Fibroblast of lung (primary cell): ENCODE measurements around the gene GDAP2. TPM values are rescaled to one million over a fixed set of nuclear protein-coding genes. Genes with fewer than 3 reads are reported as not detected.

Source experiments
- DNase-seq, 2 donors: peaks; one replicate each; pipeline versions ENCODE4 v3.0.0 to v3.0.0-alpha.2; 2010; ENCODE audit warnings: low read depth in 2 of 2
- H2AFZ ChIP-seq: 2 replicates; pipeline ENCODE4 v1.5.1; 2012; ENCODE audit warnings: low read length, control low read depth, inconsistent platforms
- H3K27ac ChIP-seq: 2 replicates; pipeline ENCODE4 v1.5.1; 2011; ENCODE audit warnings: low read length, control low read depth; ENCODE audit not compliant: insufficient read depth
- H3K27me3 ChIP-seq: 2 replicates; pipeline ENCODE4 v1.5.1; 2011; ENCODE audit warnings: mild to moderate bottlenecking, low read length; ENCODE audit not compliant: control insufficient read depth, insufficient read depth
- H3K36me3 ChIP-seq: 2 replicates; pipeline ENCODE4 v1.5.1; 2011; ENCODE audit warnings: low read length; ENCODE audit not compliant: control insufficient read depth, insufficient read depth
- H3K4me1 ChIP-seq: 2 replicates; pipeline ENCODE4 v1.5.1; 2011; ENCODE audit warnings: low read length; ENCODE audit not compliant: control insufficient read depth, insufficient read depth; ENCODE audit errors: extremely low read depth
- H3K4me2 ChIP-seq: 2 replicates; pipeline ENCODE4 v1.5.1; 2011; ENCODE audit warnings: low read length, control low read depth; ENCODE audit not compliant: insufficient read depth; ENCODE audit errors: extremely low read depth
- H3K4me3 ChIP-seq, 4 experiments: fragments of 200-600 bp in 1 of 4; sonication (generic) in 1 of 4; replicated peaks in 1 of 4; 2 replicates each; pipeline ENCODE4 v1.5.1; 2011 to 2016; ENCODE audit warnings: low read length in 4 of 4, low read depth in 3 of 4, mild to moderate bottlenecking in 3 of 4, control low read depth in 2 of 4, inconsistent platforms in 1 of 4, mixed read lengths in 1 of 4; ENCODE audit not compliant: insufficient read depth in 1 of 4; ENCODE audit errors: control extremely low read depth in 1 of 4
- H3K79me2 ChIP-seq: 2 replicates; pipeline ENCODE4 v1.5.1; 2012; ENCODE audit warnings: mild to moderate bottlenecking, low read length, inconsistent platforms; ENCODE audit not compliant: control insufficient read depth, insufficient read depth
- H3K9ac ChIP-seq: 2 replicates; pipeline ENCODE4 v1.5.1; 2011; ENCODE audit warnings: mild to moderate bottlenecking, low read length, control low read depth; ENCODE audit not compliant: insufficient read depth
- H3K9me3 ChIP-seq: 2 replicates; pipeline ENCODE4 v1.5.1; 2012; ENCODE audit warnings: low read depth, low read length; ENCODE audit not compliant: control insufficient read depth, insufficient read depth
- H4K20me1 ChIP-seq: 2 replicates; pipeline ENCODE4 v1.5.1; 2011; ENCODE audit warnings: low read length; ENCODE audit not compliant: control insufficient read depth, insufficient read depth; ENCODE audit errors: extremely low read depth
- CTCF ChIP-seq, 2 donors: IDR thresholded peaks in 1 of 2; conservative IDR thresholded peaks in 1 of 2; 1 replicate in 1 of 2; 2 replicates in 1 of 2; pipeline ENCODE4 v1.5.1; 2011 to 2012; ENCODE audit warnings: low read length in 2 of 2, control low read depth in 1 of 2, inconsistent platforms in 1 of 2, low read depth in 1 of 2, mild to moderate bottlenecking in 1 of 2
- EZH2 ChIP-seq: IDR thresholded peaks from 2 replicates; pipeline ENCODE4 v1.5.1; 2012; ENCODE audit warnings: low read length, control low read depth, mild to moderate bottlenecking; ENCODE audit errors: missing control alignments
- polyA plus RNA-seq, 2 donors: library from polyadenylated mRNA; depleted of rRNA in 1 of 2; stranded (reverse) in 1 of 2; unstranded in 1 of 2; fragments of >200 nt; gene quantifications; 2 replicates each; pipeline ENCODE4 v1.2.1, GENCODE V29; 2011 to 2012; ENCODE audit warnings: missing spikeins in 1 of 2
- total RNA-seq: library from RNA; depleted of rRNA; stranded (reverse); fragments of >200 nt; gene quantifications from 2 replicates; pipeline ENCODE4 v1.2.1, GENCODE V29; 2014

The GDAP2 gene
- total and polyA plus RNA-seq, 2 donors (not counting 1 experiment from before 2014, with no cell fraction given) = 16.2 to 29.7 TPM

DNA sequence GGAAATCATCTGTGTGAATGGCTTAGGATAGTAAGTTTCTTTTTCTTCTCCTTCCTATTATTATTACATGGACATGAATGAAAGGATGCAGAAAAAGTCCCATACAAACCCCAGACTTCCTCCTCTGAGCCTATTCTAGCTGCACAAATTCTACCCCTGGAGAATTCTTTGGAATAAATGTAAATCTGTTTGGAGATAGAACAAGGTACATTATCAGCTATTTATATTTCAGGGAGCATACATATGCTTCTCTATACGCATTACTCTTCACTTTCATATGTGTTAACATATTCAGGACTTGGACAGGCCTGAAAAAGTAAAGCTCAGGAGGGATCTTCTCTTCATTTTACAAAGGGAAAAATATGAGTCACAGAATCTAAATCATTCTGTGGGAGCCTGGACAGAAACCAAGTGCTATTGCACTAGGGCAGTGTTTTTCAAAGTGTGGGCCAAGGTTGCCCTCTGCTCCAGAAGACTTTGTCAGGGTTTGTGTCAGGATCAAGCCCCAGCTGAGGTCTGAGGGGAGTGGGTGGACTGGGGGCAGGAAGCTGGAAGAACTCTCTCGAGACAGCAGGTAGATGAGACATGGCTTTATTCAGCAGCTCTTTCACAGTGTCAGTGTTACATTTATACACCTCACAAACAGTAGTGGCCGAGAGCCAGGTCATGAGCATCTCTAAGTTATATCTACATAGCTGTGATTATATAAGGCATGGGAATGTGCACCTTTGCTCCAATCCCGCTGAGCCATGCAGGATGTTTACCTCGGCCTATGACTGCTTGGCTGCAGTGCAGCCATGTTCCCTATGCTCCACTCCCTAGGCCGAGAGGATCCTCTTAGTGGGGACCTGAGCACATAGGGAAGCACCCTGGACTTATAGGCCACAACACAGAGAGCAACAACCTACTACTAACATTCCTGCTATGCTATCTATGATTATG, 114.3 kb downstream of the GDAP2 start:
- H3K36me3 ChIP-seq = no peaks in the 10 kb centered on the region
- H3K79me2 ChIP-seq = no peaks in the 10 kb centered on the region
- peaks cover 17% of the 10 kb centered on the region for H3K4me1 ChIP-seq
- no peaks in the 10 kb centered on the region for H3K27me3 ChIP-seq
- no peak overlapping the region for H3K4me2 ChIP-seq
- H3K27ac ChIP-seq = no peak overlapping the region
- no peak overlapping the region for H2AFZ ChIP-seq
- peak; percentile 70 to 81 for DNase-seq
- no peak overlapping the region for H3K4me3 ChIP-seq
- H3K9ac ChIP-seq = no peak overlapping the region
- TF ChIP-seq EZH2 = no peak
- TF ChIP-seq CTCF (conservative IDR thresholded peaks at IDR 0.05 in 1 of 2, IDR thresholded peaks at IDR 0.05 in 1 of 2; ENCODE audit: low read depth in 1 of 2, low read length in 2 of 2) = no peak
- H4K20me1 ChIP-seq = no peaks in the 10 kb centered on the region
- H3K9me3 ChIP-seq = no peaks in the 10 kb centered on the region

Other genes starting within 250 kb of the GDAP2 start
- gene WDR3, start 118 bp upstream of the GDAP2 start, total RNA-seq = 15.7 TPM in 2 replicates
- gene WDR3, start 118 bp upstream of the GDAP2 start, polyA plus RNA-seq = 17.4 and 43.2 TPM in 2 replicates